ENCODE results near the gene CCDC73.
"Not testable (repeated sequence)": the region's sequence is repeated elsewhere in the genome, so short reads cannot be mapped to it uniquely, and the experiment has no call there.

Gene CCDC73

DNA sequence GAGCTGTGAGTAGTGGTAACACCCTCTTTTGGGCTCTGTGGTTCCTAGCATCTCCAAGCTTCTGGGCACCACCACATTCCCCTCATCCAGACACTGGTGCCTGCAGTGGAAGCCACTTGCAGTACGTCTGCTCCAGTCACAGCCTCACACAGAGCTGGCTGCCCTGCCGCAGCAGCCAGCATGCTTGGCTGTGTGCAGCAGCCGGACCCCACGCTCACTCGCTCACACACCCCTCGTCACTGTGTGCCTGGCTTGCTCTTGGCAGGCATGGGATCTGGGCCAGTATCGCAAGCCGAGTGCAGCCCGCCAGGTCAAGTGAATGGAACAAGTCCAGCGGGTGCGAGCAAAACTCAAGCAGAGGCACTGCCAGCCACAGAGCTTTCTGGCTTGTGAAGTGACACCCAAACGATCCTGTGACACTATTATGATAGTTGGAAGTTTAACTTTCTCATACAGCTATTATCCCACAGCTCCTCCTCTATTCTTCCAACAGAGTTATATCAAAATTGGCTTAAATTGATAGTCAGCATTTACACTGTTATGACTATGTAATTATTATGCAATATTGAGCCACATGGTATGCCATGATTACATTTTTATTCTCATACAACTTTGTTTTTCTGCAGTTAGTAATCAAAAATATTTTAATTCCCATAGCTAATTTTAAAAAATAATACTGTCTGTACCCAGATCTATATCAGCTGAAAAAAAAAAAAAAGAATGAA is 89.0 kb downstream of the CCDC73 start:
- DNase-seq (ENCODE audit: low read depth) = no peak

DNA sequence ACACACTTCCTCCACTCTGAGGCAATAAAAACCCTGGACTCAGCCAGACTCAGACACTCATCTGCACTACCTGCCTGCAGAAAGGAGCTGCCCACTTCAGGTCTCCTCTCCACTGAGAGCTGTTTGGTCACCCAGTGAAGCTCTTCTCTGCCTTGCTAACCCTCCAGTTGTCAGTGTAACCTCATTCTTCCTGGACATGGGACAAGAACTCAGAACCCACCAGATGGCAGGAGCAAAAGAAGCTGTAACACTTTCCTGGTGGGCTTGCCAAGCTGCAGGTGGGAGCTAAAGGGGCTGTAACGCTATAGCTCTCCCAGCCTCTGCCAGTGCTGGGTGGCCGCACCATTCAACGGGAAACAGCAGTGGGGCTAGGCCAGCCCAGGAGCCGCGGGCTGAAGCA is 89.7 kb downstream of the CCDC73 start:
- DNase-seq (ENCODE audit: low read depth) = no peak

DNA sequence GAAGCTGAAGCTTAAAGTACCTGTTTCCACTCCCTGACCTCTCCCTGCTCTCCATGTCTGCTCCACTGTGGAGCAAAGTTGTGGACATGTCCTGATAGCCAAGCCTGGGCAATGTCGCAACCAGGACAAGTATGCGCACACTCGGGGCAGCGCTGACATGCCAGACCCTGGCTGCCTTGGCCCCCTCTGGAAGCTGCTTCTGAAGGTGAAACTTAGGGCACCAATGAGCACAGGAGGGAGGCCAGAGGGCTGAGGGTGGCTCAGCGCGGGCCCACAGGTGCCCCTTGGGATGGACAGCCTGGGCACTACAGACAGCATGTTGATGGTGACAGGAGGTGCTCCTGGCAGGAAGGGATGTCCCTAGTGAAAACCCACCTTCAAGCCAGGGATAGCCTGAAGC is 90.2 kb downstream of the CCDC73 start:
- DNase-seq (ENCODE audit: low read depth) = no peak

DNA sequence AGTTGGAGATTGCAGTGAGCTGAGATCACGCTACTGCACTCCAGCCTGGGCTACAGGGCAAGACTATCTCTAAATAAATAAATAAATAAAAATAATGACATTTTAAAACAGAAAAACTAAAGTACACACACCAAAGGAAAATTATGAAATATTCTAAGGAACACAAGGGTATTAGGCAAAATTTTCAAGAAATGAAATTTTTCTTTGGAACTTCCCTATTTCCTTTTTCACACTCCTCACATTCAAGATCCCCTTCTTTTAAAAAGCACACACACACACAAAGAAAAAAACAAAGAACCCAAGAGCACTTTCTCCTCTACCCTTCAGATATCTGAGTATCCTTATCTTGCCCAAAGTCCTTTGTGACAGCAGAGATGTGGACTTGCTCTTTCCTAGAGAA is 92.8 kb downstream of the CCDC73 start:
- no peak for DNase-seq (ENCODE audit: low read depth)

DNA sequence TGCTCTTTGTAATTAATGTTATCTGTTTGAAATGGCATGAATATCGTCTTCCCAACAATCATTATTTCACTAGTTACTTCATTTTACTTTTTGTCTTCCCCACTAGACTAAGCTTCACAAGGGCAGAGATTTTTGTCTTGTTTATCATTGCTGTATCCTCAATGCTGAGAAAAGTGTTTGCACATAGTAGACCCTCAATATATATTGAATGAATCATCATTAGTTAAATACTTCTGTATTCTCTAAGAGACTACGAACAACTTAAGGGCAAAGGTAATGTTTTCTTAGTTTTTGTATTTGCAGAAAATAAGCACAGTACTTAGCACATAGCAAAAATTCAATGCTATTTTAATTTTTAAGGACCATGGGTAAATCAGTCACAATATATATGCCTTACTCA is 95.9 kb downstream of the CCDC73 start:
- no peak for DNase-seq (ENCODE audit: low read depth)

DNA sequence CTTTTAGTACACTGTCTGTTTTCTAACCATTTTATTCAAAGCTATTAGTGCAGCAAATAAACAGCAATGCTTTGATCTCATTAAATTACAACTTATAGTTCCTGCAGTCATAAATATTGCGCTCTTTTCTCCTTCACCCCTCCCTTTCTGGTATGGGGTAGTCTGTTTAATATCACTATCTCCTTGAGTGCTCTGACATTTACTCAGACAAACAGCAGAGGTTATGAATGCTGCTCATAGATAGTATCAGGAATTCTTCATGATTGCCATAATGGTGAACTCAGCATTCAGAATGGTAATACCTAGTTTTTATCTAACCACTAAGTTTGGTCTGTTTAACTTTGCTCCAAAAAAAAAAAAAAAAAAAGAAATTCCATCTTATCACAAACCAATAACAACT is 123.4 kb downstream of the CCDC73 start:
- no peak for DNase-seq (ENCODE audit: low read depth)

DNA sequence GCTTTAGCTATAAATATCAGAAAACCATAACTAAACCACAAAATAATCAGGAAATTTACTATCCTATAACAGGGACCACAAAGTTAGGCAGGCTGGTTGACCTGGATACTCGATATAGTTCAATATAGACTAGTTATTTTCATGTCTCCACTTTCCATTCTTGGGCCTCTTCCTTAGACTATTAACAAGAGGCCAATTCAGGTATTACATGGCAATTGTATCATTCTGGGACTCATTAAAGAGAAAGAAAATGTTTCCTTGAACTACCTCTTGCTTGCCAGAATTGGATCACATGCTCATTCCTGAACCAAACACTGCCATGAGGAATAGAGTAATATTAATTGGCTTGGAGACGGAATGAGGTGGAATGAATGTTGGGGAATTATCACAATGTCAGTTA is 134.8 kb downstream of the CCDC73 start:
- no peak for DNase-seq (ENCODE audit: low read depth)

DNA sequence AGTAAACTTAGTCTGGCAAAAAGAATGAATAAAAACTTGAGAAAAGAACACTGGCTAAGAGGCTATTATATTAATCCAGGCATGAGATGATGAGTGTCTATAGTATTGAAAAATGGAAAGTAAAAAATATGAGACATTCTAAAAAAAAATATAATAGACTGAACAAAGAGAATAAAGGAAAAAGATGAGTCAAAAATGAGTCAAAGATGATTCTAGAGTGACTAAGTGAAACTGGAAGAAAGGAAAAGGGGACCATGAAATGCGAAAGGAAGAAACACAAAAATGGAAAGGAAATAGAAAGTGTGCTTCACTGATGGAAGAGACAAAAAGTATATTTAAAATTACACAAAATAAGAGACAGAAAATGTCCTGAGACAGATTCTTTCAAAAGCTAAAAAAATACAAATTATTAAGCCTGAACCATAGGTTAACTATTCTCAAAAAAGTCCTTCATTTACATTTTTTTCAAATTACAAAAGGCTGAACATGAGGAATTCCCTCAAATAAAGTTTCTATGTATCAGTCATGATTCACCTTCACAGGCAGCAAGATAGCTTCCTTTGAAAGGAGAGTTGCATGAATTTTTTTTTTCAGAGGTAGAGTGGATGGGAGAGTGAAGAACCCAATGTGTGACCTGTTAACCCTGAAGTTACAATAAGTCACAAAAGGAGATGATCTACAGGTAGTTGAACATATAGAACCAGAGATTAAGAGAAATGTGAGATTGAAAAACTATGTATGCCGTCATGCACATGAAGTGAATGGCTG is 135.6 kb downstream of the CCDC73 start:
- no peak for DNase-seq (ENCODE audit: low read depth)

DNA sequence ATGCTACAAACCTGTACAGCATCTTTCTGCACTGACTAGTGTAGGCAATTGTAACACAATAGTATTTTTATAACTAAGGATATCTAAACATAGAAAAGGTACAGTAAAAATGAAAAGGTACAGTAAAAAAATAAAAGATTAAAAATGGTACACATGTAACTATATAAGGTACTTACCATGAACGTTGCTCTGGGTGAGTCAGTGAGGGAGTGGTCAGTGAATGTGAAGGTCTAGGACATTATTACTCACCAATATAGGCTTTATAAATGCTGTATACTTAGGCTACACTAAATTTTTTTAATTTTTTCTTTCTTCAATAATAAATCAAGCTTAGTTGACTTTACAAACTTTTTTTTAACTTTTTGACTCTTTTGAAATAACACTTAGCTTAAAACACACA is 150.9 kb downstream of the CCDC73 start:
- DNase-seq (ENCODE audit: low read depth) = no peak

DNA sequence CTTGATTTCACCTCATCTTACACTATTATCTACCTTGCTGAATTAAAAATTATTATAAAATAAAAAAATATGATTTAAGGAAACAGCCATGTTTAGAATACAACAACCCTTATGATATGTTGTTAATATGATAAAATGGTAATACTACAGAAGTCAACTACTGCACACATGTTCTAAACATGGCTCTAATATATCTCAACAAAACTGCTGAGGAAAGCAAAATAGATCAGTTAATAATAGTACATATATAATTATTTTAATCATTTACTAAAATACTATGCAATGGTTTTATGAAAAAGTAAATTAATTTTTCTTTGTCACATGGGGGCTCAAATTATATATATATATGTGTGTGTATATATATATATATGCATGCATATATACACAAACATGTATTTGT is 153.1 kb downstream of the CCDC73 start:
- DNase-seq (ENCODE audit: low read depth) = no peak

DNA sequence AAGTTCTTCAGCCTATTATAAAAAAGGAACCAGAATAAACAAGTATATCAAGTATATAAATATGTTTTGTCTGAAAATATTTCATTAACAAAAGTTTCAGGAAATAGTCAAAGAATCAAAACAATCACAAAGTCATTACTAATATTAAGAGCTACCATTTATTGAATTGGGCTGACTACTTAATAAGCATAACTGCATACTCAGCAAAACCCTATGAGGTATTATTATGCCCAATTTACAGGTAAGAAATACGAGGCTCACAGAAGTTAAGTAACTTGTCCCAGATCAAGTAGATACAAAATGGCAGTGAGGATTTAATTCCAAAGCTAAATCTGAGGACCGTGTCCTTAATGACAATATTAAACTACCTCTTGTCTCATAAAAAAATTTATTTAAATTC is 158.6 kb downstream of the CCDC73 start:
- DNase-seq (ENCODE audit: low read depth) = no peak

DNA sequence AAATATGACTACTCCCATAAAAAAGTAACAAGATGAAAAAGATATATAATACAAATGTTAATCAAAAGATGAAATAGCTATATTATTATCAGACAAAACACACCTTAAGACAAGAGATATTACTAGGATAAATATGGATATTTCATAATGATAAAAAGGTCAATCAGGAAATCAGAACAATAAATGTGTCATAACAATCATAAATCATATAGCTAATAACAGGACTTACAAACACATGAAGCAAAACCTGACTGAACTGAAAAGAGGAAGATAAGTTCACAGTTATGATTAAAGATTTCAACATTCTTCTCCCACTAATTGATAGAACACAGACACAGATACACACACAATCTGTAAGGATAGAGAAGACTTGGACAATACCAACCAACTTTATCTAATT is 163.6 kb downstream of the CCDC73 start:
- DNase-seq (ENCODE audit: low read depth) = no peak

DNA sequence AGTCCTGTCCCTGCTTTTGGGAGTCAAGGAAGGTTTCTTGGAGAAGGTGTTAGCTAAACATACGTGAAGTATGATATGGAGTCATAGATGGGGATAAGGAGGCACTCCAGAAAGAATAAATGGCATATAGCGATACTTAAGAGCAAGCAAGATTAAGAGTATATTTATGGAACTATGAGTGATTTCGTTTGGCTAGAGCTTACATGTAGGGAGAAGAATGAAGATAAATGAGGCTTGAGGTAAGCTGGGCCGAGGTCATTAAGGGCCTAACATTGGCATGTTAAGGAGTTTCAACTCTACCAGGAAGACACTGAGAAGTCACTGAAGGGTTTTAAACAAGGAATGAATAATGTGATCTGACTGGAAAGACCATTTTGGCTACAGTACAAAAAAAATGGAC is 177.6 kb downstream of the CCDC73 start:
- no peak for DNase-seq (ENCODE audit: low read depth)

DNA sequence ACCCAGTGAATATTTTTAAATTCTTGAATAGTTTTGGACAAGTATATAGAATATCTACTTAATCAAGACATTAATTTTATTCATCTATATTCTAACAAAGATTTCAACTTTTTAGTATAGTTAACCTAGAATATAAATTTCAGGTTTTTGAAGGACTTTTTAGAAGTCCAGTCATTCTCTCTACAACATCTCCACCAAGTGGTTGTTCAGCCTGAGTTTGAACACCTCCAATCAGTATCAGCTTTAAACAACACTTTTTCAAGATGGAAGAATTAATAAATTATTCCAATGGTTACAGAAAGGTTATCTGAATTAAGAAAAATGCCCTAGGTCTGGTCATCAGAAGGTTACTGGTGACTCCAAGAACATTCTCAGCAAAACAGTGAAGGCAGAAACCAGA is 179.0 kb downstream of the CCDC73 start:
- DNase-seq (ENCODE audit: low read depth) = no peak

DNA sequence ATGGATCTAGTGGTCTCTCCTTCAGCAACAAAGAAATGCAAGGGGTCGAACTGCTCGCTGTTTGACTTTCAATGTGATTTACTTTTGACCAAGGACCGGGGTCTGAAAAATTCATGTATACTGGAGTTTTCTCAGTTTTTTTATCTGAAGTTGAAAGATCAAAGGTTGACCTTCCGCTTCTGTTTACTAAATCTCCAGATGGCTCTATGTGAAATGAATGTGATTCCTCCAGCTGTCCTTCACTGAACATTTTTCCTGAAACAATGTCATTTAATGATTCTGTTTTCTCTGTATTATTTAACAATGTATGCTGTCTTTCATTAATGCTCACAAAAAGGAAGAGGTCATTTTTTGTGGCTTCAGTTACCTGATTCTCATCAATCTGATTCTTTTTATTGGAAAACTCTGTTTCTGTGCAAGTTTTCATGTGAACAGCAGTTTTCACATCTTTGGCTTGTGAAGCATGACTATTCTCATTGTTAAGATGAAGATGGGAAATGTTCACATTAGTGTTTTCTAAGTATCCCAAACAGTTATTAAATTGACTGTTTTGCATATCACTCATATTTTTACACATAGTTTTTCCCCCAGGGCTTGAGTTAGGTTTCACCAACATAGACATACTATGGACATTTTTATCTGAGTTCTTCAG is 180.8 kb downstream of the CCDC73 start:
- DNase-seq (ENCODE audit: low read depth) = no peak

DNA sequence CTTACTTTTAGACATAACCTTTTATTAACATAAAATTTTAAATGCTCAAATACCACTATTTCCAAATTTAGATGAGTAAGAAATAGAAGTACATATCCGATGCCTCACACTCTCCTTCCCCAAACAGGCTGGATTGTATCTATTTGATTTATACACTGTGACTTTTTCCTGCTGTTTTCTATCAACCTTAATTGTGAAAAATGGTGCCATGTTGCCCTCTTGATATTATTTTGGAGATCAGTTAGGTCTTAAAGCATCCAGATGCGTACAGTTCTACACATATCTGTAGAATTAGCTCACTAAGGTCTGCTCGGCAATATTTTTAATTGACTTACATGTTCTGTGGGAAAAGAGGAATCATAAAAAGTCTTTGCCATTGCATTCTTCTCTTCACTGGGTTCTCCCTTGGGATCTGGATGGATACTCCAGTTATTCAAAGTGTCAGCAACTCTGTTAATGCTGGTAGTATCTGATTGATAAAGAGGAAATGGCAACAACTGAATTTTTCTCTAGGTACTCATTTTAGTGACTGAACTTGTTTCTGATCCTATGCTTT is 183.6 kb downstream of the CCDC73 start:
- no peak for DNase-seq (ENCODE audit: low read depth)

DNA sequence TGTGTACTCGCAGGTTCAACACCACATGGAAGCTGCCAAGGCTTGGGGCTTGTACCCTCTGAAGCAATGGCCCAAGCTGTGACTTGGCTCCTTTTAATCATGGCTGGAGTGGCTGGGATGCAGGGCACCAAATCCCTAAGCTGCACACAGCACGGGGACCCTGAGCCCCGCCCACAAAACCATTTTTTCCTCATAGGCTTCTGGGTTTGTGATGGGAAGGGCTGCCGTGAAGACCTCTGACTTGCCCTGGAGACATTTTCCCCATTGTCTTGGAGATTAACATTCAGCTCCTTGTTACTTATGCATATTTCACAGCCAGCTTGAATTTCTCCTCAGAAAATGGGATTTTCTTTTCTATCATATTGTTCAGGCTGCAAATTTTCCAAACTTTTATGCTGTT is 185.6 kb downstream of the CCDC73 start:
- not testable (repeated sequence) for DNase-seq (ENCODE audit: low read depth)

DNA sequence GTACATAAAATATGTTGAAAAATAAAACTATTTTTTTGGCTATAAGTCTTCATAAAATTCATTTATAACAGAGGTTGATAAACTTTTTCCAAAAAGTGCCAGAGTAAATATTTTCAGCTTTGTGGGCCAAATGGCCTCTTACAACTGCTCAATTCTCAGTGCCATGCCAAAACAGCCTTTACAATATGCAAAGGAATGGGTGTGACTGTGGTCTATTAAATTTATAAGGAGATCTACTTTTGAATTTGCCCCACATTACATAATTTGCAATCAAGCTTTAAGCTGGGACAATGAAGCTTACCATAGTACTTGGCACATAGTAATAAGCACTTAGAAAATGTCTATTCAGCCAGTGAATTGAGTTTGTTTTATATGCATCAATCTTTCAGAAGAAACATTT is 188.2 kb downstream of the CCDC73 start:
- no peak for DNase-seq (ENCODE audit: low read depth)

DNA sequence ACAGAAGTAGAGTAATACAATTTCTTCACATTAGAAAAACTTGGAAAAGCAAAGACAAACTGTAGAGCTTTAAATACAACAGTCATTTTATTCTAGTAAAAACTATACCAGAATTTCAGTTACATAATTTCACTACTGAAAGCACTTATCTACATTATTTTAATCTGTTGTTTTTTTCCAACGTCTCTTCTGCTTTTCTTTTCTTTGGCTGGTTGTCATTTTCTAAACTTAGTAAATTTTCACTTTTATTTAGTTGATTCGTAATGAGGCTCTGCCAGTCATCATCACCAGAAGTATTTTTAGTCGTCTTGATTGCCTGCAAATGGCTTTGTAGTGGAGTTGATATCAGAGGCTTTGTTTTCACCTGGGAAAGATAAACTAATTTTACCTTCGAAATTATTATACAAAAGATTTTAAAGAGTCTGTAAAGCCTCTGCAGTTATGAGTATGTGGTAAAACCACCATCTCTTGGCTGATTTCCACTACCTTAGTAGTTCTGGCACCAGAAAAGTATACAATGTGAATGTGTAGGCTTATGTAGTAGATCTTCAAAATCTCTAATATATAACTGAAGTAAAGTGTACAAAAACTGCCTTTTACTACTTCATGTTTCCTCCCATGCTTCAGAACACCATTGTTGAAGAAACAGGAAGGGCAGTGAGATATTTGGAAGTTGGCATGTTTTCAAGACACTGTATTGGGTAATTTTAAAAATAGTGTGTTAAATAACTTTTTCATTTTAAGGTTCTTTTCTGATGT is 191.6 kb downstream of the CCDC73 start:
- no peak for DNase-seq (ENCODE audit: low read depth)

DNA sequence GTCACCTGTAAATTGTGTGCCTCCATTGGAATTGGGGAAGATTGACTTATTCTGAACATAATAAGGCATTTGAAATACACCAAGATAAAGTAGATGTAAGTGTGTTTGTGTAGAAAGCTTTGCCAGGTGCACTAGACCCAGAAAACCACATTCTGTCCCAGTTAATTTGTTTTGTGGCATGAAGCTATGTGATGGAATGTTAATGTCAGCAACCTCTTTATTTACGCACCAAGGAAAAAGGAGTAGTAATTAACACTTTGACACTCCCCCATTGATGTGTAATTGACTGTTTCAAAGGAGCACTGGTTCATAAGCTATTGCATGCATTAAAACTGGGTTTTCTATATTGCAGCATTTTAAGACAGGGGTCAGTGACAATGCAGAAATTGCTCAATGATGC is 196.5 kb downstream of the CCDC73 start:
- no peak for DNase-seq (ENCODE audit: low read depth)

DNA sequence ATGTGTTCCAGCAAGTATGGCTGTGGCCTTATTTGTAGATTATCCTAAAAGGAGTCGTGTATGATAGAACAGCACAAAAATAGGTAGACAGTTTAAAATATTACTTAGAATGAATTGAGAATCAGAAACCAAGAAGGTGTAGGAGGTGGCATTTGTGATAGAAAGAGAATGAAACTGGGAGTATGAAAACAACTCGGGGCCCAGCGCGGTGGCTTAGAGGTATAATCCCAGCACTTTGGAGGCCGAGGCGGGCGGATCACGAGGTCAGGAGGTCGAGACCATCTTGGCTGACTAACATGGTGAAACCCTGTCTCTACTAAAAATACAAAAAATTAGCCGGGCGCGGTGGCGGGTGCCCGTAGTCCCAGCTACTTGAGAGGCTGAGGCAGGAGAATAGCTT is 198.3 kb downstream of the CCDC73 start:
- DNase-seq (ENCODE audit: low read depth) = peak; percentile 15

DNA sequence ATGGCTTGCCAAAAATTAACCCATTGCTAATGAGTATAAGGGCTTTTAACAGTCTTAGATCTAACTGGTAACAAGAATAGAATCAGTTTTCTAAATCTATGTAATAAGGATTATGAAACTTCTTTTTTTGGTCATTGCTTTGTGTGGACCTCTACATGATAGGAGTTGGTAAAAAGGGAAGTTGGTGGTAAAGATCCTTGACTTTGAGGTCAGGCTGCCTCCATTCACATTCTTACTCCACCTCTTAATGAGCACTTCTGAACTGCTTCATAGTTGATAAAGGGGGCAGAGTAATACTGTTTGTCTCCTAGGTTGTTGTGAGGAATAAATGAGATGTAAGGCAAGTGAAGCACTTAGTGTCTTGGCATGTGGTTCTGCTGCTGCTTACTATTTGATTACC is 200.2 kb downstream of the CCDC73 start:
- no peak for DNase-seq (ENCODE audit: low read depth)
